HepG2 (cell line): Measurements from ENCODE around the gene FGGY.
A peak's percentile ranks its signal among the peaks of the same experiment; 100 is the strongest.

Experiments
- ARID3A ChIP-seq: IDR thresholded peaks from 2 replicates; pipeline ENCODE4 v1.6.1; 2012; ENCODE audit warnings: low read depth, low read length, improper control_type of control experiment
- E2F1 ChIP-seq: sonication (generic); formaldehyde crosslinking; IDR thresholded peaks from 2 replicates; pipeline ENCODE4 v1.5.0; 2020; ENCODE audit warnings: missing genetic modification reagents
- EP300 ChIP-seq, 3 experiments: sonication (generic) in 1 of 3; formaldehyde crosslinking in 1 of 3; IDR thresholded peaks; 2 replicates each; pipeline versions ENCODE4 v1.5.1 to v1.6.1; 2011 to 2020; ENCODE audit warnings: low read depth in 2 of 3, low read length in 2 of 3, borderline replicate concordance in 1 of 3, improper control_type of control experiment in 1 of 3, mild to moderate bottlenecking in 1 of 3, missing genetic modification reagents in 1 of 3, moderate library complexity in 1 of 3
- FOXJ3 ChIP-seq: sonication (generic); formaldehyde crosslinking; IDR thresholded peaks from 2 replicates; pipeline ENCODE4 v1.4.0; 2020; ENCODE audit warnings: missing genetic modification reagents, mild to moderate bottlenecking, borderline replicate concordance
- MIXL1 ChIP-seq: IDR thresholded peaks from 2 replicates; pipeline ENCODE4 v1.6.1; 2016
- RFX5 ChIP-seq: IDR thresholded peaks from 2 replicates; pipeline ENCODE4 v1.6.1; 2011; ENCODE audit warnings: low read depth, low read length, improper control_type of control experiment
- ZNF274 ChIP-seq: sonication (generic); formaldehyde crosslinking; IDR thresholded peaks from 2 replicates; pipeline ENCODE4 v1.5.1; 2020; ENCODE audit warnings: mild to moderate bottlenecking, missing genetic modification reagents
- ZNF780A ChIP-seq: sonication (generic); formaldehyde crosslinking; IDR thresholded peaks from 2 replicates; pipeline ENCODE4 v1.8.0; 2022; ENCODE audit warnings: mild to moderate bottlenecking, missing genetic modification reagents, moderate library complexity
- TF ChIP-seq, protein P1 (sequence below), 2 experiments: IDR thresholded peaks; 2 replicates each; pipeline ENCODE4 v1.6.1; 2011 to 2012; ENCODE audit warnings: low read length in 2 of 2, borderline replicate concordance in 1 of 2, low read depth in 1 of 2, mild to moderate bottlenecking in 1 of 2, moderate library complexity in 1 of 2
- TF ChIP-seq, protein P2 (sequence below): sonication (generic); formaldehyde crosslinking; IDR thresholded peaks from 2 replicates; pipeline ENCODE4 v1.4.0; 2020; ENCODE audit warnings: missing genetic modification reagents, borderline replicate concordance
- TF ChIP-seq, protein P3 (sequence below): sonication (generic); formaldehyde crosslinking; IDR thresholded peaks from 2 replicates; pipeline ENCODE4 v1.5.0; 2020; ENCODE audit warnings: mild to moderate bottlenecking, missing genetic modification reagents, moderate library complexity

GRCh38 chr1:59346429-59346828, 49.5 kb downstream of the FGGY start:
- TF ChIP-seq, protein P1, sequence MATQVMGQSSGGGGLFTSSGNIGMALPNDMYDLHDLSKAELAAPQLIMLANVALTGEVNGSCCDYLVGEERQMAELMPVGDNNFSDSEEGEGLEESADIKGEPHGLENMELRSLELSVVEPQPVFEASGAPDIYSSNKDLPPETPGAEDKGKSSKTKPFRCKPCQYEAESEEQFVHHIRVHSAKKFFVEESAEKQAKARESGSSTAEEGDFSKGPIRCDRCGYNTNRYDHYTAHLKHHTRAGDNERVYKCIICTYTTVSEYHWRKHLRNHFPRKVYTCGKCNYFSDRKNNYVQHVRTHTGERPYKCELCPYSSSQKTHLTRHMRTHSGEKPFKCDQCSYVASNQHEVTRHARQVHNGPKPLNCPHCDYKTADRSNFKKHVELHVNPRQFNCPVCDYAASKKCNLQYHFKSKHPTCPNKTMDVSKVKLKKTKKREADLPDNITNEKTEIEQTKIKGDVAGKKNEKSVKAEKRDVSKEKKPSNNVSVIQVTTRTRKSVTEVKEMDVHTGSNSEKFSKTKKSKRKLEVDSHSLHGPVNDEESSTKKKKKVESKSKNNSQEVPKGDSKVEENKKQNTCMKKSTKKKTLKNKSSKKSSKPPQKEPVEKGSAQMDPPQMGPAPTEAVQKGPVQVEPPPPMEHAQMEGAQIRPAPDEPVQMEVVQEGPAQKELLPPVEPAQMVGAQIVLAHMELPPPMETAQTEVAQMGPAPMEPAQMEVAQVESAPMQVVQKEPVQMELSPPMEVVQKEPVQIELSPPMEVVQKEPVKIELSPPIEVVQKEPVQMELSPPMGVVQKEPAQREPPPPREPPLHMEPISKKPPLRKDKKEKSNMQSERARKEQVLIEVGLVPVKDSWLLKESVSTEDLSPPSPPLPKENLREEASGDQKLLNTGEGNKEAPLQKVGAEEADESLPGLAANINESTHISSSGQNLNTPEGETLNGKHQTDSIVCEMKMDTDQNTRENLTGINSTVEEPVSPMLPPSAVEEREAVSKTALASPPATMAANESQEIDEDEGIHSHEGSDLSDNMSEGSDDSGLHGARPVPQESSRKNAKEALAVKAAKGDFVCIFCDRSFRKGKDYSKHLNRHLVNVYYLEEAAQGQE (IDR thresholded peaks at IDR 0.05; ENCODE audit: borderline replicate concordance in 1 of 2, low read depth in 1 of 2, low read length in 2 of 2), result no peak
- TF ChIP-seq MIXL1 (CRISPR knock-in tag) (no peak; the same call in 1 of the 2 replicates), FOXJ3 (peak; percentile 75; the same call in 1 of the 2 replicates), ZNF780A (no peak), EP300 (IDR thresholded peaks at IDR 0.05; ENCODE audit: low read depth in 2 of 2, low read length in 2 of 2) (peak in 1 of 2 experiments; percentile 51; a peak in 1 of 4 replicates), EP300 (CRISPR knock-in tag; IDR thresholded peaks at IDR 0.05; ENCODE audit: borderline replicate concordance) (no peak), ZNF274 (no peak), ARID3A (0 out of 2 replicates have a peak, but pooled peaks have one; percentile 24), E2F1 (CRISPR knock-in tag) (no peak), RFX5 (no peak)
- TF ChIP-seq, protein P2, sequence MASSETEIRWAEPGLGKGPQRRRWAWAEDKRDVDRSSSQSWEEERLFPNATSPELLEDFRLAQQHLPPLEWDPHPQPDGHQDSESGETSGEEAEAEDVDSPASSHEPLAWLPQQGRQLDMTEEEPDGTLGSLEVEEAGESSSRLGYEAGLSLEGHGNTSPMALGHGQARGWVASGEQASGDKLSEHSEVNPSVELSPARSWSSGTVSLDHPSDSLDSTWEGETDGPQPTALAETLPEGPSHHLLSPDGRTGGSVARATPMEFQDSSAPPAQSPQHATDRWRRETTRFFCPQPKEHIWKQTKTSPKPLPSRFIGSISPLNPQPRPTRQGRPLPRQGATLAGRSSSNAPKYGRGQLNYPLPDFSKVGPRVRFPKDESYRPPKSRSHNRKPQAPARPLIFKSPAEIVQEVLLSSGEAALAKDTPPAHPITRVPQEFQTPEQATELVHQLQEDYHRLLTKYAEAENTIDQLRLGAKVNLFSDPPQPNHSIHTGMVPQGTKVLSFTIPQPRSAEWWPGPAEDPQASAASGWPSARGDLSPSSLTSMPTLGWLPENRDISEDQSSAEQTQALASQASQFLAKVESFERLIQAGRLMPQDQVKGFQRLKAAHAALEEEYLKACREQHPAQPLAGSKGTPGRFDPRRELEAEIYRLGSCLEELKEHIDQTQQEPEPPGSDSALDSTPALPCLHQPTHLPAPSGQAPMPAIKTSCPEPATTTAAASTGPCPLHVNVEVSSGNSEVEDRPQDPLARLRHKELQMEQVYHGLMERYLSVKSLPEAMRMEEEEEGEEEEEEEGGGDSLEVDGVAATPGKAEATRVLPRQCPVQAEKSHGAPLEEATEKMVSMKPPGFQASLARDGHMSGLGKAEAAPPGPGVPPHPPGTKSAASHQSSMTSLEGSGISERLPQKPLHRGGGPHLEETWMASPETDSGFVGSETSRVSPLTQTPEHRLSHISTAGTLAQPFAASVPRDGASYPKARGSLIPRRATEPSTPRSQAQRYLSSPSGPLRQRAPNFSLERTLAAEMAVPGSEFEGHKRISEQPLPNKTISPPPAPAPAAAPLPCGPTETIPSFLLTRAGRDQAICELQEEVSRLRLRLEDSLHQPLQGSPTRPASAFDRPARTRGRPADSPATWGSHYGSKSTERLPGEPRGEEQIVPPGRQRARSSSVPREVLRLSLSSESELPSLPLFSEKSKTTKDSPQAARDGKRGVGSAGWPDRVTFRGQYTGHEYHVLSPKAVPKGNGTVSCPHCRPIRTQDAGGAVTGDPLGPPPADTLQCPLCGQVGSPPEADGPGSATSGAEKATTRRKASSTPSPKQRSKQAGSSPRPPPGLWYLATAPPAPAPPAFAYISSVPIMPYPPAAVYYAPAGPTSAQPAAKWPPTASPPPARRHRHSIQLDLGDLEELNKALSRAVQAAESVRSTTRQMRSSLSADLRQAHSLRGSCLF (CRISPR knock-in tag), result no peak
- TF ChIP-seq, protein P3, sequence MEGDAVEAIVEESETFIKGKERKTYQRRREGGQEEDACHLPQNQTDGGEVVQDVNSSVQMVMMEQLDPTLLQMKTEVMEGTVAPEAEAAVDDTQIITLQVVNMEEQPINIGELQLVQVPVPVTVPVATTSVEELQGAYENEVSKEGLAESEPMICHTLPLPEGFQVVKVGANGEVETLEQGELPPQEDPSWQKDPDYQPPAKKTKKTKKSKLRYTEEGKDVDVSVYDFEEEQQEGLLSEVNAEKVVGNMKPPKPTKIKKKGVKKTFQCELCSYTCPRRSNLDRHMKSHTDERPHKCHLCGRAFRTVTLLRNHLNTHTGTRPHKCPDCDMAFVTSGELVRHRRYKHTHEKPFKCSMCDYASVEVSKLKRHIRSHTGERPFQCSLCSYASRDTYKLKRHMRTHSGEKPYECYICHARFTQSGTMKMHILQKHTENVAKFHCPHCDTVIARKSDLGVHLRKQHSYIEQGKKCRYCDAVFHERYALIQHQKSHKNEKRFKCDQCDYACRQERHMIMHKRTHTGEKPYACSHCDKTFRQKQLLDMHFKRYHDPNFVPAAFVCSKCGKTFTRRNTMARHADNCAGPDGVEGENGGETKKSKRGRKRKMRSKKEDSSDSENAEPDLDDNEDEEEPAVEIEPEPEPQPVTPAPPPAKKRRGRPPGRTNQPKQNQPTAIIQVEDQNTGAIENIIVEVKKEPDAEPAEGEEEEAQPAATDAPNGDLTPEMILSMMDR (CRISPR knock-in tag), result no peak
